ENCODE results near the gene MVK.

Gene MVK

GRCh38 chr12:109547286-109547685, 26.3 kb upstream of the MVK start:
- no peak for DNase-seq

- no peak for DNase-seq
Observed at GRCh38 chr12:109548258-109548657, 25.3 kb upstream of the MVK start.

GRCh38 chr12:109549613-109550270, 23.9 kb upstream of the MVK start:
- no peak for DNase-seq

GRCh38 chr12:109550281-109550680, 23.3 kb upstream of the MVK start:
- DNase-seq, result no peak

GRCh38 chr12:109551108-109551507, 22.5 kb upstream of the MVK start:
- no peak for DNase-seq

- no peak for DNase-seq
Observed at GRCh38 chr12:109552971-109553370, 20.6 kb upstream of the MVK start.

- DNase-seq, result no peak
Observed at GRCh38 chr12:109553483-109553882, 20.1 kb upstream of the MVK start.

- no peak for DNase-seq
Observed at GRCh38 chr12:109553906-109554500, 19.6 kb upstream of the MVK start.

GRCh38 chr12:109554761-109555160, 18.8 kb upstream of the MVK start:
- no peak for DNase-seq

GRCh38 chr12:109555431-109556315, 17.9 kb upstream of the MVK start:
- DNase-seq, result no peak

- DNase-seq, result no peak
Observed at GRCh38 chr12:109557200-109557599, 16.4 kb upstream of the MVK start.

GRCh38 chr12:109557805-109558204, 15.8 kb upstream of the MVK start:
- DNase-seq, result no peak

GRCh38 chr12:109558374-109559199, 15.0 kb upstream of the MVK start:
- DNase-seq, result no peak

GRCh38 chr12:109559200-109559505, 14.4 kb upstream of the MVK start:
- no peak for DNase-seq

GRCh38 chr12:109559601-109560000, 14.0 kb upstream of the MVK start:
- DNase-seq, result no peak

GRCh38 chr12:109560867-109561710, 12.5 kb upstream of the MVK start:
- no peak for DNase-seq

- DNase-seq, result no peak
Observed at GRCh38 chr12:109561711-109562030, 11.9 kb upstream of the MVK start.

GRCh38 chr12:109562871-109563270, 10.7 kb upstream of the MVK start:
- no peak for DNase-seq

- no peak for DNase-seq
Observed at GRCh38 chr12:109563291-109564284, 10.0 kb upstream of the MVK start.

GRCh38 chr12:109566424-109566823, 7.2 kb upstream of the MVK start:
- no peak for DNase-seq

- DNase-seq, result no peak
Observed at GRCh38 chr12:109567296-109567695, 6.3 kb upstream of the MVK start.
